A673 (cell line): ENCODE measurements around the gene CSF2RB.

Experiments used
- CTCF ChIP-seq: fragments of 300-800, 200-600 bp; sonication (generic); conservative IDR thresholded peaks from 2 replicates; pipeline ENCODE4 v1.5.1; 2017; ENCODE audit warnings: low read depth, mild to moderate bottlenecking, antibody characterized with exemption, low read length, moderate library complexity, mixed read lengths
- EZH2 ChIP-seq: fragments of 200-600 bp; sonication (generic); IDR thresholded peaks from 2 replicates; pipeline ENCODE4 v1.6.1; 2017; ENCODE audit warnings: borderline replicate concordance, low read depth, mild to moderate bottlenecking, mixed read lengths, antibody characterized with exemption, low read length; ENCODE audit not compliant: poor library complexity, severe bottlenecking

GRCh38 chr22:36950797-36951590 lies 37.6 kb downstream of the CSF2RB start:
- no peak for TF ChIP-seq CTCF
- TF ChIP-seq EZH2 = no peak
